Measurements from ENCODE around the gene COL9A3. TPM values are rescaled to one million over a fixed set of nuclear protein-coding genes. Genes with fewer than 3 reads are reported as not detected.
A peak's percentile ranks its signal among the peaks of the same experiment; 100 is the strongest.

The COL9A3 gene
- total and polyA plus RNA-seq, 12 donors: 0.45 to 15.2 (median 2.3) TPM

GRCh38 chr20:62837790-62838127, 20.9 kb downstream of the COL9A3 start:
- Histone ChIP-seq H3K36me3 (no peaks in the 10 kb centered on the region), H3K4me1 (peaks cover 0 to 5% (median 0%) of the 10 kb centered on the region in 9 donors), H3K27me3 (peaks cover 0 to 5% (median 0%) of the 10 kb centered on the region in 7 donors), H3K9me3 (no peaks in the 10 kb centered on the region), H3K4me3 (no peak overlapping the region), H3K27ac (no peak overlapping the region)
- WGBS, 2 donors: 90 to 92% methylated on average over 8 of the region's 8 CpGs
- ATAC-seq (no peak), DNase-seq (no peak)
- intact Hi-C loops (cut with DNase I): no loop called here
- no peak for TF ChIP-seq CTCF (IDR thresholded peaks at IDR 0.05)

- intact Hi-C loops (cut with DNase I): no loop called here
- ATAC-seq (peak in 4 of 8 donors; percentile 23 to 56 (median 40)), DNase-seq (peak in 1 of 2 donors; percentile 17)
- 82 to 85% methylated on average over 27 of the region's 27 CpGs for WGBS, 2 donors
- Histone ChIP-seq H3K36me3 (no peaks in the 10 kb centered on the region), H3K4me3 (no peak overlapping the region), H3K27ac (no peak overlapping the region), H3K27me3 (peaks cover 0 to 5% (median 0%) of the 10 kb centered on the region in 7 donors), H3K4me1 (peaks cover 0 to 5% (median 0%) of the 10 kb centered on the region in 9 donors), H3K9me3 (no peaks in the 10 kb centered on the region)
- no peak for TF ChIP-seq CTCF (IDR thresholded peaks at IDR 0.05)
Observed at GRCh38 chr20:62838128-62838891, 21.5 kb downstream of the COL9A3 start.

GRCh38 chr20:62839261-62839660, 22.4 kb downstream of the COL9A3 start:
- TF ChIP-seq CTCF (IDR thresholded peaks at IDR 0.05): no peak
- Histone ChIP-seq H3K27ac (no peak overlapping the region), H3K4me3 (no peak overlapping the region), H3K27me3 (peaks cover 0 to 5% (median 0%) of the 10 kb centered on the region in 7 donors), H3K9me3 (no peaks in the 10 kb centered on the region), H3K36me3 (no peaks in the 10 kb centered on the region), H3K4me1 (peaks cover 0 to 5% (median 0%) of the 10 kb centered on the region in 9 donors)
- ATAC-seq: no peak
- 93 to 94% methylated on average over 8 of the region's 8 CpGs for WGBS, 2 donors
- intact Hi-C loops (cut with DNase I): no loop called here
- no peak for DNase-seq

GRCh38 chr20:62839816-62840215, 23.0 kb downstream of the COL9A3 start:
- no peaks in the 10 kb centered on the region for H3K9me3 ChIP-seq
- 87% methylated on average over 11 of the region's 11 CpGs for WGBS, 2 donors
- H3K27ac ChIP-seq: no peak overlapping the region
- no peak for TF ChIP-seq CTCF (IDR thresholded peaks at IDR 0.05)
- H3K4me3 ChIP-seq: no peak overlapping the region
- ATAC-seq (peak in 1 of 8 donors; percentile 11), DNase-seq (no peak)
- peaks cover 0 to 5% (median 0%) of the 10 kb centered on the region in 7 donors for H3K27me3 ChIP-seq
- intact Hi-C loops (cut with DNase I): no loop called here
- peaks cover 0 to 5% (median 0%) of the 10 kb centered on the region in 9 donors for H3K4me1 ChIP-seq
- no peaks in the 10 kb centered on the region for H3K36me3 ChIP-seq

All from heart right ventricle (tissue), 16 donors.